NCI-H146 treated with DMSO at 0.1 percent for 48 hours (cell line): ENCODE measurements around the gene JCAD.
"Not testable (repeated sequence)": the region's sequence is repeated elsewhere in the genome, so short reads cannot be mapped to it uniquely, and the experiment has no call there.

Experiments used
- DNase-seq: peaks from one replicate; lab custom pipeline; 2025; ENCODE audit not compliant: unreplicated experiment; lab: John Stamatoyannopoulos, UW

JCAD gene

GRCh38 chr10:29991382-29991781 lies 68.0 kb downstream of the JCAD start:
- no peak for DNase-seq

- no peak for DNase-seq
Observed at GRCh38 chr10:29987471-29987870, 71.9 kb downstream of the JCAD start.

- DNase-seq: no peak
Observed at GRCh38 chr10:29982997-29983648, 76.3 kb downstream of the JCAD start.

- DNase-seq: no peak
Observed at GRCh38 chr10:29981510-29981909, 77.9 kb downstream of the JCAD start.

- DNase-seq: no peak
Observed at GRCh38 chr10:29980084-29980483, 79.3 kb downstream of the JCAD start.

GRCh38 chr10:29979421-29979779 lies 80.0 kb downstream of the JCAD start:
- DNase-seq: not testable (repeated sequence)

- DNase-seq: no peak
Observed at GRCh38 chr10:29977171-29977570, 82.2 kb downstream of the JCAD start.

GRCh38 chr10:29976134-29976533 lies 83.3 kb downstream of the JCAD start:
- DNase-seq: no peak

- no peak for DNase-seq
Observed at GRCh38 chr10:29974773-29975172, 84.6 kb downstream of the JCAD start.

GRCh38 chr10:29973921-29974320 lies 85.5 kb downstream of the JCAD start:
- DNase-seq: peak; percentile 13

GRCh38 chr10:29970576-29970975 lies 88.8 kb downstream of the JCAD start:
- no peak for DNase-seq

GRCh38 chr10:29970012-29970396 lies 89.4 kb downstream of the JCAD start:
- no peak for DNase-seq

- no peak for DNase-seq
Observed at GRCh38 chr10:29969255-29970011, 90.0 kb downstream of the JCAD start.

GRCh38 chr10:29968585-29968984 lies 90.8 kb downstream of the JCAD start:
- DNase-seq: no peak

GRCh38 chr10:29966269-29966668 lies 93.1 kb downstream of the JCAD start:
- DNase-seq: no peak
